GM12891 (cell line): Measurements from ENCODE around the gene TIMP2.

Experiments used
- POLR2A ChIP-seq: IDR thresholded peaks from 2 replicates; pipeline ENCODE4 v1.6.1; 2011; ENCODE audit warnings: low read depth, low read length, control low read depth
- POU2F2 ChIP-seq: IDR thresholded peaks from 2 replicates; pipeline ENCODE4 v1.6.1; 2011; ENCODE audit warnings: low read depth, mild to moderate bottlenecking, control low read depth, low read length, moderate library complexity
- SPI1 ChIP-seq: IDR thresholded peaks from 2 replicates; pipeline ENCODE4 v1.6.1; 2011; ENCODE audit warnings: low read depth, low read length, control low read depth
- TAF1 ChIP-seq: IDR thresholded peaks from 2 replicates; pipeline ENCODE4 v1.6.1; 2011; ENCODE audit warnings: low read depth, low read length, control low read depth

DNA sequence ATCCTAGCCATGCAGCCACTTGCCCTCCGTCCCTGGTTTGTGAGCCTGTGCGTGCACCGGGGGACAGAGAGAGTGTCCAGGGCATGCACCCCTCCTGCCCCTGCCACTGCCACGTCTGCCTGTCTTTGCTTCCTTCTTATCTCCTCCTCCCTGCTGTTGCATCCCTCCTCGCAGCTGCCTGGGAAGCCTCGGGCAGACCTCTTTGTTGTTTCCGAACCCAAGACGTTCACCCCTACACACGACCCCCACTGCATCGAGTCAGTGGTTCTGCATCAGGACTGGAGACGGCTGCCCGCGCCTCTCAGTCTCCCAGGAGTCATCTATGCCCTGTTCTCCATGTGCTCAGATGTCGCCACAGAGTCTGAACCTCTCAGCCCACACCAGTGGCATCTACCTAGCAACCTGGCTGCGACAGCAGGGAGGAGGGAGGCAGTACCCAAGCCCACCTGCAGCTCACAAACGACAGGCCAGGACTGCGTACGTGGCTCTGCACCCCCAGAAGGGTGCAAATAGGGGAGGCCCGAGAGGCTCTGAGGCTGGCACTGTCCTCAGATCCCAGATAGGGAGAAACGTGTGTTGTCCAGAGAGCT lies 5.2 kb downstream of the TIMP2 start:
- TF ChIP-seq POLR2A (no peak), SPI1 (no peak), POU2F2 (no peak), TAF1 (no peak)
